GM12865 (cell line): ENCODE results near the gene HJV.

ENCODE experiments used
- DNase-seq: peaks from one replicate; pipeline ENCODE4 v3.0.0; 2010; ENCODE audit warnings: low read depth
- H3K4me3 ChIP-seq: 2 replicates; pipeline ENCODE4 v1.5.1; 2011; ENCODE audit warnings: mild to moderate bottlenecking, low read depth, low read length, control low read depth
- TF ChIP-seq, protein P1 (sequence below): IDR thresholded peaks from 2 replicates; pipeline ENCODE4 v1.5.1; 2011; ENCODE audit warnings: low read length, control low read depth, low read depth, inconsistent platforms; ENCODE audit not compliant: insufficient read depth; ENCODE audit errors: missing control alignments

HJV gene

GRCh38 chr1:145980457-145980994 lies 41.0 kb downstream of the HJV start:
- TF ChIP-seq, protein P1, sequence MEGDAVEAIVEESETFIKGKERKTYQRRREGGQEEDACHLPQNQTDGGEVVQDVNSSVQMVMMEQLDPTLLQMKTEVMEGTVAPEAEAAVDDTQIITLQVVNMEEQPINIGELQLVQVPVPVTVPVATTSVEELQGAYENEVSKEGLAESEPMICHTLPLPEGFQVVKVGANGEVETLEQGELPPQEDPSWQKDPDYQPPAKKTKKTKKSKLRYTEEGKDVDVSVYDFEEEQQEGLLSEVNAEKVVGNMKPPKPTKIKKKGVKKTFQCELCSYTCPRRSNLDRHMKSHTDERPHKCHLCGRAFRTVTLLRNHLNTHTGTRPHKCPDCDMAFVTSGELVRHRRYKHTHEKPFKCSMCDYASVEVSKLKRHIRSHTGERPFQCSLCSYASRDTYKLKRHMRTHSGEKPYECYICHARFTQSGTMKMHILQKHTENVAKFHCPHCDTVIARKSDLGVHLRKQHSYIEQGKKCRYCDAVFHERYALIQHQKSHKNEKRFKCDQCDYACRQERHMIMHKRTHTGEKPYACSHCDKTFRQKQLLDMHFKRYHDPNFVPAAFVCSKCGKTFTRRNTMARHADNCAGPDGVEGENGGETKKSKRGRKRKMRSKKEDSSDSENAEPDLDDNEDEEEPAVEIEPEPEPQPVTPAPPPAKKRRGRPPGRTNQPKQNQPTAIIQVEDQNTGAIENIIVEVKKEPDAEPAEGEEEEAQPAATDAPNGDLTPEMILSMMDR, result no peak
- H3K4me3 ChIP-seq, result no peak overlapping the region
- no peak for DNase-seq

- DNase-seq, result peak; percentile 60
- TF ChIP-seq, protein P1, result no peak
- peak overlapping the region; percentile 1; the same call in 1 of the 2 replicates for H3K4me3 ChIP-seq
Observed at GRCh38 chr1:145979746-145980456, 41.6 kb downstream of the HJV start.

GRCh38 chr1:145978854-145979745 lies 42.4 kb downstream of the HJV start:
- peak overlapping the region; percentile 28 for H3K4me3 ChIP-seq
- TF ChIP-seq, protein P1, result peak; percentile 32

GRCh38 chr1:145978471-145978853 lies 43.1 kb downstream of the HJV start:
- no peak overlapping the region for H3K4me3 ChIP-seq
- TF ChIP-seq, protein P1, result no peak
- no peak for DNase-seq

More at GRCh38 chr1:145978854-145979745, 42.4 kb downstream of the HJV start:
- DNase-seq, result peak; percentile 99

DNA sequence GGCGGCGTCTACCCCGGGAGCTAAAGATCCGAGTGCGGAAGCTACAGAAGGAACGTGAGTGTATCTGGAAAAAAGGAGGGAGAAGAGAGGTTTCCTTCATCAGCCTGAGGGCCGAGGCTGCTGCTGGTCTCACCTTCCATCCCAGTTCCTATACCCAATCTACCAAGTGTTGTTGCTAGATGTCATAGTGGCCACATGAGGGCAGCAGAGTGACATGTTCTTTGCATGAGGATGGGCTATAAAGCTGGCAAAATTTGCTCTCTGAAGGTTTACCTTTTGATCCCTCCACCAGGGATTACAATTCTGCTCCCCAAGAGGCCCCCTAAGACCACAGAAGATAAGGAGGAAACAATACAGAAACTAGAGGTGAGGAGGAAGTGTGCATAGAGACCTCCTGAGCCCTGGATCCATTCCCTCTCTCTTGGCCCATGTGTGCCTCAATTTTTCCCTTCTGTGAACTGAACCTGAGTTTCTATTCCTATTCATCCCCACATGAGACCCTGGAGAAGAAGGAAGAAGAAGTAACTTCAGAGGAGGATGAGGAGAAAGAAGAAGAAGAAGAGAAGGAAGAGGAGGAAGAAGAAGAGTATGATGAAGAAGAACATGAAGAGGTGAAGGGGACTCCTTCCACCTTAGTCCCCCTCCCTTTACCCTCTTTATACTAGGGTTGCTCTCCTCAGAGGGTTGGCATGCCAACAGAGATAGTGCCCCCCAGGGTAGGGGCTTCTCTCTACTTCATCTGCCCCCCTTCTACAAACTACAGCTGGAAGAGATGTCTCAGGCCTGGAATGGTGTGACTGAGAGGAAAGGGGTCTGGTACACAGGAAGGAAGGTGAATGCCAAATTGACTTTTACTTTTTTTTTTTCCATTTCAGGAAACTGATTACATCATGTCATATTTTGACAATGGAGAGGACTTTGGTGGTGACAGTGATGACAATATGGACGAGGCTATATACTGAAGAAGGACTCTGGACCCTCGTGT lies 43.8 kb downstream of the HJV start:
- TF ChIP-seq, protein P1, result peak; percentile 79
- peak; percentile 89 for DNase-seq
- no peak overlapping the region for H3K4me3 ChIP-seq

DNA sequence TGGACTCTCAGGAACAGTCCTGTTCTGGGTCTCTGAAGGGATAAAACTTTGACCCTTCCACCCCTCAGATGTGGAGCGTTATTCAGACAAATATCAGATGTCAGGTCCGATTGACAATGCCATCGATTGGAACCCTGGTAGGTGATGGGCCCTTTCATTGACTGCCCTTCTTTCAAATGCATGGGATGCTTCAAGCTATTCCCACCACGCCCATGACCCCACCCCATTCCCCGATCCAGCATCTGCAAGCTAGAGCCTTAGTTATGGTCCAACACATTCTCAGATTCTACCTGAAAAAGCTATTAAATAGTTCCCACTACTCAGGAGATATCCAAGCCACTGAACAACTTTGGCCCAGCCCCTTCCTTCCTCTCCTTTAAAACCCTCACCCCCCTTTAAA lies 44.5 kb downstream of the HJV start:
- TF ChIP-seq, protein P1, result no peak
- no peak for DNase-seq
- no peak overlapping the region for H3K4me3 ChIP-seq
